HUES48 (cell line): Measurements from ENCODE around the gene INAFM2.

Source experiments
- H3K27ac ChIP-seq: one replicate; pipeline ENCODE4 v1.7.0; 2013; ENCODE audit warnings: low read depth, low read length, inconsistent platforms
- H3K27me3 ChIP-seq: 2 replicates; pipeline ENCODE4 v1.6.1; 2013; ENCODE audit warnings: mild to moderate bottlenecking, low read length; ENCODE audit not compliant: control insufficient read depth, insufficient read depth
- H3K36me3 ChIP-seq: 2 replicates; pipeline ENCODE4 v1.6.1; 2013; ENCODE audit warnings: low read length; ENCODE audit not compliant: control insufficient read depth, insufficient read depth
- H3K4me1 ChIP-seq: 2 replicates; pipeline ENCODE4 v1.6.1; 2013; ENCODE audit warnings: mild to moderate bottlenecking, low read length; ENCODE audit not compliant: control insufficient read depth, insufficient read depth
- H3K4me3 ChIP-seq: 2 replicates; pipeline ENCODE4 v1.5.1; 2013; ENCODE audit warnings: mild to moderate bottlenecking, low read depth, low read length
- H3K9ac ChIP-seq: 2 replicates; pipeline ENCODE4 v1.6.1; 2013; ENCODE audit warnings: mild to moderate bottlenecking, low read depth, low read length, moderate library complexity
- H3K9me3 ChIP-seq: 2 replicates; pipeline ENCODE4 v1.6.1; 2013; ENCODE audit warnings: low read length; ENCODE audit not compliant: control insufficient read depth, insufficient read depth

INAFM2 gene

GRCh38 chr15:40317580-40317979 is 5.9 kb upstream of the INAFM2 start:
- H3K27ac ChIP-seq = no peak overlapping the region
- H3K27me3 ChIP-seq = peaks cover 14% of the 10 kb centered on the region
- H3K9me3 ChIP-seq = no peaks in the 10 kb centered on the region
- H3K4me1 ChIP-seq = peaks cover 10% of the 10 kb centered on the region; the same call in 1 of the 2 replicates
- no peak overlapping the region for H3K4me3 ChIP-seq
- H3K9ac ChIP-seq = no peak overlapping the region
- no peaks in the 10 kb centered on the region for H3K36me3 ChIP-seq

DNA sequence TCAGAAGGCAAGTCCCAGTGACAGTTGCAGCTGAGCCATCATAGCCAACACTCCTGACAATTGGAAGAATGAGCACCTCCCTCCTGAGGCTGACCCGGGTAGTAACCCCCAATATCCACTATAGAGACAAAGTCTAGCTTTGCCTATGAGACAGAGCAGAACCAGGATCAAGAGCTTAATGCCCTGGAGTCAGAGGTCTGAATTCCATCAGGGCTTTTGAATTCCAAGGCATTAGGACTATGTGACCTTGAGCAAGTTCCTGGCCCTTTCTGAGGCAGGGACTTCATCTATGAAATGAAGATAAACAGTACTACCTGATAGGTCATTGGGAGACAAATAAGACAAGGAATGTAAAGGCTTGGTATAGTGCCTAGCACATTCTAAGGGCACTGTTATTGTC is 3.1 kb upstream of the INAFM2 start:
- no peak overlapping the region for H3K9ac ChIP-seq
- H3K36me3 ChIP-seq = no peaks in the 10 kb centered on the region

GRCh38 chr15:40320931-40321371 is 2.5 kb upstream of the INAFM2 start:
- H3K4me1 ChIP-seq = peaks cover 26% of the 10 kb centered on the region
- no peak overlapping the region for H3K4me3 ChIP-seq
- no peak overlapping the region for H3K9ac ChIP-seq
- H3K36me3 ChIP-seq = no peaks in the 10 kb centered on the region
- no peaks in the 10 kb centered on the region for H3K9me3 ChIP-seq
- H3K27ac ChIP-seq = no peak overlapping the region
- peaks cover 29% of the 10 kb centered on the region for H3K27me3 ChIP-seq

More for the DNA sequence above, 3.1 kb upstream of the INAFM2 start:
- peaks cover 24% of the 10 kb centered on the region for H3K27me3 ChIP-seq
- H3K4me1 ChIP-seq = peaks cover 21% of the 10 kb centered on the region
- no peak overlapping the region for H3K27ac ChIP-seq
- H3K4me3 ChIP-seq = no peak overlapping the region
- no peaks in the 10 kb centered on the region for H3K9me3 ChIP-seq

- H3K9me3 ChIP-seq = no peaks in the 10 kb centered on the region
- no peak overlapping the region for H3K27ac ChIP-seq
- no peak overlapping the region for H3K9ac ChIP-seq
- H3K36me3 ChIP-seq = no peaks in the 10 kb centered on the region
- H3K27me3 ChIP-seq = peaks cover 29% of the 10 kb centered on the region
- H3K4me3 ChIP-seq = peak overlapping the region; percentile 74
- H3K4me1 ChIP-seq = peaks cover 44% of the 10 kb centered on the region
These were observed 807 bp upstream of the INAFM2 start for GRCh38 chr15:40322531-40323238.

GRCh38 chr15:40323953-40324937 is 753 bp downstream of the INAFM2 start:
- peak overlapping the region; percentile 46; the same call in 1 of the 2 replicates for H3K9ac ChIP-seq
- H3K36me3 ChIP-seq = no peaks in the 10 kb centered on the region
- H3K27ac ChIP-seq = no peak overlapping the region
- H3K27me3 ChIP-seq = peaks cover 29% of the 10 kb centered on the region
- peak overlapping the region; percentile 74 for H3K4me3 ChIP-seq
- no peaks in the 10 kb centered on the region for H3K9me3 ChIP-seq
- H3K4me1 ChIP-seq = peaks cover 59% of the 10 kb centered on the region

DNA sequence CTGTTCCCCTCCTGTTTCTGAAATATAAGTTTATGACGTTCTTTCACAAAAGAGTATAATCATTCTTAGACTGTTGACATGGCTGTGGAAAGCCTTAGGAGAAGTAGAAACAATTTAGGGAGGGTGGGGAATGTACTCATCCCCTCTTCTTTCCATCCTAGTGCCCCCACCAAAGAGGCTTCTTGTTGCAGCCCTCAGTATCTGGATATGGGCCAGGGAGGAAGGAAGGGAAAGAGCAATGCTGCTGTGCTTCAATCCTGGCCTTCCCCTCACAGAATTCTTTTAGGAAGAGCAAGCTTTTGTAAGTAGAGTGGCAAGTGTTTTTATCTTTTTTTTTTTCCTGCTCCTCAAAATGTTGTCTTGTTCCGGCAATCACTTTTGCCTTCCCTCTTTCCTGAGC is 1.7 kb downstream of the INAFM2 start:
- no peaks in the 10 kb centered on the region for H3K9me3 ChIP-seq
- H3K9ac ChIP-seq = no peak overlapping the region
- H3K27ac ChIP-seq = no peak overlapping the region
- peaks cover 29% of the 10 kb centered on the region for H3K27me3 ChIP-seq
- H3K4me3 ChIP-seq = peak overlapping the region; percentile 74
- peaks cover 60% of the 10 kb centered on the region for H3K4me1 ChIP-seq
- H3K36me3 ChIP-seq = no peaks in the 10 kb centered on the region

GRCh38 chr15:40325700-40326099 is 2.2 kb downstream of the INAFM2 start:
- peaks cover 58% of the 10 kb centered on the region for H3K4me1 ChIP-seq
- no peak overlapping the region for H3K9ac ChIP-seq
- H3K4me3 ChIP-seq = no peak overlapping the region
- H3K27me3 ChIP-seq = peaks cover 29% of the 10 kb centered on the region
- no peak overlapping the region for H3K27ac ChIP-seq
- H3K9me3 ChIP-seq = no peaks in the 10 kb centered on the region
- H3K36me3 ChIP-seq = no peaks in the 10 kb centered on the region

DNA sequence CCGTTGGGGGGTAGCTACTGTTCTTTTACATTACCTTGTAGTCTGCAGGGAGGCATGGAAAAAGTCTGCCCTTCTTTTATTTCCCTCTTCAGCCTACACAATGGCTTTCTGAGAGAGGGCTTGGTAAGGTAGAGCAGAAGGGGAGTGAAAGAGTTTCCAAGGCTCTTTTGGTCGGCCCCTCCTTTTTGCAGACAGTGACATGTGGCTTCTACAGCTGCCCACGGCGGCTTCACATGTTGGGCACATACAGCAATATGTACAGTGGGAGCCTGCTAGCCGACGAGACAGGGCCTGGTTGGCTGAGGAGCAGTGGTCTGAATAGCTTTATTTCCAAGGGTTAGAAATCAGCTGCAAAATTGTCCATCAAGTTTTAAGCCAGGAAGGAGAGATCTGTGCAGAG is 4.0 kb downstream of the INAFM2 start:
- Histone ChIP-seq H3K4me1 (peaks cover 52% of the 10 kb centered on the region), H3K36me3 (no peaks in the 10 kb centered on the region), H3K27me3 (peaks cover 16% of the 10 kb centered on the region), H3K9ac (0 out of 2 replicates have a peak overlapping the region, but pooled peaks have one; percentile 24), H3K27ac (peak overlapping the region; percentile 81), H3K9me3 (no peaks in the 10 kb centered on the region), H3K4me3 (peak overlapping the region; percentile 39)

- Histone ChIP-seq H3K9ac (no peak overlapping the region), H3K27me3 (peaks cover 13% of the 10 kb centered on the region), H3K27ac (peak overlapping the region; percentile 81)
These were observed 4.7 kb downstream of the INAFM2 start for GRCh38 chr15:40328176-40328575.

GRCh38 chr15:40328751-40329150 is 5.3 kb downstream of the INAFM2 start:
- no peaks in the 10 kb centered on the region for H3K9me3 ChIP-seq
- peak overlapping the region; percentile 6 for H3K27ac ChIP-seq
- peaks cover 13% of the 10 kb centered on the region for H3K27me3 ChIP-seq
- H3K4me3 ChIP-seq = peak overlapping the region; percentile 39; the same call in 1 of the 2 replicates
- no peak overlapping the region for H3K9ac ChIP-seq
- H3K4me1 ChIP-seq = peaks cover 49% of the 10 kb centered on the region
- H3K36me3 ChIP-seq = no peaks in the 10 kb centered on the region

More at GRCh38 chr15:40328176-40328575, 4.7 kb downstream of the INAFM2 start:
- peaks cover 46% of the 10 kb centered on the region for H3K4me1 ChIP-seq
- peak overlapping the region; percentile 39; the same call in 1 of the 2 replicates for H3K4me3 ChIP-seq
- H3K9me3 ChIP-seq = no peaks in the 10 kb centered on the region
- no peaks in the 10 kb centered on the region for H3K36me3 ChIP-seq
